Adipose tissue (tissue), 3 donors: ENCODE measurements around the gene UACA. TPM values are rescaled to one million over a fixed set of nuclear protein-coding genes. Genes with fewer than 3 reads are reported as not detected.

Experiments
- H3K27ac ChIP-seq: one replicate; pipeline ENCODE4 v1.5.1; 2013; ENCODE audit warnings: low read depth, low read length
- WGBS, 3 donors: extraction: QIAGEN DNeasy Blood & Tissue Kit; methylation state at CpG; one replicate each; pipeline ENCODE4 v1.1.7; 2013; 5-methylcytosine and 5-hydroxymethylcytosine counted together
- polyA plus RNA-seq, 3 donors: library from polyadenylated mRNA; stranded (reverse); fragments of 200-250 nt; gene quantifications; one replicate each; pipeline ENCODE4 v1.2.3, GENCODE V29; 2013
- donor health status: healthy with polysubstance abuse.
- donor health status: Bipolar disorder and iron deficiency.
- donor health status: healthy.

Gene UACA
- polyA plus RNA-seq, 3 donors, result 11.6 to 49.6 (median 19.0) TPM

- 70 to 91% (median 90%) methylated on average over 5 of the region's 5 CpGs for WGBS, 3 donors
- H3K27ac ChIP-seq, result no peak overlapping the region
These were observed 27.9 kb upstream of the UACA start for GRCh38 chr15:70791259-70791658.

GRCh38 chr15:70789213-70789612, 25.9 kb upstream of the UACA start:
- H3K27ac ChIP-seq, result no peak overlapping the region
- 65 to 76% (median 72%) methylated on average over 4 of the region's 4 CpGs for WGBS, 3 donors

- WGBS, 3 donors, result 84 to 91% (median 89%) methylated on average over 6 of the region's 6 CpGs
- H3K27ac ChIP-seq, result no peak overlapping the region
These were observed 25.0 kb upstream of the UACA start for GRCh38 chr15:70788114-70789049.

GRCh38 chr15:70786996-70787395, 23.6 kb upstream of the UACA start:
- no peak overlapping the region for H3K27ac ChIP-seq
- WGBS, 3 donors, result 90 to 96% (median 91%) methylated on average over 4 of the region's 4 CpGs

- no peak overlapping the region for H3K27ac ChIP-seq
- WGBS, 3 donors, result 44 to 80% (median 76%) methylated on average over 6 of the region's 6 CpGs
These were observed 20.3 kb upstream of the UACA start for GRCh38 chr15:70783610-70784022.

- 67 to 91% (median 89%) methylated on average over 3 of the region's 3 CpGs for WGBS, 3 donors
These were observed 19.7 kb upstream of the UACA start for GRCh38 chr15:70783041-70783440.

GRCh38 chr15:70781236-70781635, 17.9 kb upstream of the UACA start:
- WGBS, 3 donors, result 88 to 97% (median 95%) methylated on average over 5 of the region's 5 CpGs
- H3K27ac ChIP-seq, result no peak overlapping the region

More at GRCh38 chr15:70783041-70783440, 19.7 kb upstream of the UACA start:
- no peak overlapping the region for H3K27ac ChIP-seq

GRCh38 chr15:70778258-70779076, 15.1 kb upstream of the UACA start:
- WGBS, 3 donors, result 70 to 72% (median 70%) methylated on average over 3 of the region's 3 CpGs
- H3K27ac ChIP-seq, result no peak overlapping the region

GRCh38 chr15:70777170-70777926, 14.0 kb upstream of the UACA start:
- WGBS, 3 donors, result 67 to 83% (median 69%) methylated on average over 7 of the region's 7 CpGs

GRCh38 chr15:70775160-70775559, 11.8 kb upstream of the UACA start:
- 78 to 90% (median 86%) methylated on average over 2 of the region's 2 CpGs for WGBS, 3 donors
- H3K27ac ChIP-seq, result no peak overlapping the region

More at GRCh38 chr15:70777170-70777926, 14.0 kb upstream of the UACA start:
- no peak overlapping the region for H3K27ac ChIP-seq

GRCh38 chr15:70772402-70772801, 9.0 kb upstream of the UACA start:
- WGBS, 3 donors, result 89 to 95% (median 93%) methylated on average over 3 of the region's 3 CpGs
- no peak overlapping the region for H3K27ac ChIP-seq

- no peak overlapping the region for H3K27ac ChIP-seq
- WGBS, 3 donors, result 50 to 53% (median 53%) methylated on average over 3 of the region's 3 CpGs
These were observed 7.5 kb upstream of the UACA start for GRCh38 chr15:70770863-70771262.

GRCh38 chr15:70768257-70768883, 5.0 kb upstream of the UACA start:
- no peak overlapping the region for H3K27ac ChIP-seq
- 48 to 72% (median 55%) methylated on average over 3 of the region's 3 CpGs for WGBS, 3 donors

GRCh38 chr15:70767667-70768066, 4.3 kb upstream of the UACA start:
- no peak overlapping the region for H3K27ac ChIP-seq
- WGBS, 3 donors, result 68 to 74% (median 69%) methylated on average over 3 of the region's 3 CpGs

- WGBS, 3 donors, result 69 to 84% (median 81%) methylated on average over 6 of the region's 6 CpGs
- no peak overlapping the region for H3K27ac ChIP-seq
These were observed 3.2 kb upstream of the UACA start for GRCh38 chr15:70766597-70766996.

- H3K27ac ChIP-seq, result no peak overlapping the region
These were observed 2.3 kb upstream of the UACA start for GRCh38 chr15:70765504-70766281.

GRCh38 chr15:70763950-70764730, 782 bp upstream of the UACA start:
- 6 to 12% (median 12%) methylated on average over 17 of the region's 17 CpGs for WGBS, 3 donors

More at GRCh38 chr15:70763950-70764730, 782 bp upstream of the UACA start:
- no peak overlapping the region for H3K27ac ChIP-seq
